ENCODE results near the gene CDON. TPM values are rescaled to one million over a fixed set of nuclear protein-coding genes. Genes with fewer than 3 reads are reported as not detected.

CDON gene
- total RNA-seq, 2 donors from 2014 or later = 5.6 to 7.3 TPM

- DNase-seq (no peak), ATAC-seq (no peak)
- Histone ChIP-seq H3K4me3 (no peak overlapping the region), H3K4me1 (peaks cover 16% of the 10 kb centered on the region), H3K9me3 (no peaks in the 10 kb centered on the region), H3K36me3 (replicated peaks in 1 of 2; ENCODE audit: insufficient read depth in 1 of 2, low read depth in 2 of 2) (no peaks in the 10 kb centered on the region), H3K27ac (no peak overlapping the region), H3K27me3 (peaks cover 0 to 8% of the 10 kb centered on the region in 2 donors)
- intact Hi-C loops (cut with DNase I) = loop anchor here (10.0 kb wide), 1 partner anchor 115 kb away; no protein-coding TSS in a partner anchor
- TF ChIP-seq CTCF (IDR thresholded peaks at IDR 0.05) (no peak), POLR2A (IDR thresholded peaks at IDR 0.05) (no peak)
- WGBS, 2 donors = 56 to 67% methylated on average over 5 to 9 of the region's 9 CpGs
Measured at GRCh38 chr11:125929445-125930075, 133.1 kb downstream of the CDON start.

GRCh38 chr11:125926682-125927081 is 136.0 kb downstream of the CDON start:
- peaks cover 12% of the 10 kb centered on the region for H3K4me1 ChIP-seq
- intact Hi-C loops (cut with DNase I) = loop anchor here (10.0 kb wide), 1 partner anchor 118 kb away; no protein-coding TSS in a partner anchor
- peaks cover 0 to 8% of the 10 kb centered on the region in 2 donors for H3K27me3 ChIP-seq
- DNase-seq (no peak), ATAC-seq (no peak)
- H3K27ac ChIP-seq = no peak overlapping the region
- WGBS, 2 donors = 79 to 84% methylated on average over 12 of the region's 12 CpGs
- TF ChIP-seq CTCF (IDR thresholded peaks at IDR 0.05) (no peak), POLR2A (IDR thresholded peaks at IDR 0.05) (no peak)
- no peaks in the 10 kb centered on the region for H3K9me3 ChIP-seq
- H3K36me3 ChIP-seq (replicated peaks in 1 of 2; ENCODE audit: insufficient read depth in 1 of 2, low read depth in 2 of 2) = no peaks in the 10 kb centered on the region
- no peak overlapping the region for H3K4me3 ChIP-seq

GRCh38 chr11:125925804-125926203 is 136.9 kb downstream of the CDON start:
- Histone ChIP-seq H3K4me1 (peaks cover 11% of the 10 kb centered on the region), H3K27me3 (peaks cover 0 to 8% of the 10 kb centered on the region in 2 donors), H3K36me3 (replicated peaks in 1 of 2; ENCODE audit: insufficient read depth in 1 of 2, low read depth in 2 of 2) (no peaks in the 10 kb centered on the region), H3K27ac (no peak overlapping the region), H3K4me3 (no peak overlapping the region), H3K9me3 (no peaks in the 10 kb centered on the region)
- intact Hi-C loops (cut with DNase I) = loop anchor here (10.0 kb wide), 1 partner anchor 119 kb away; no protein-coding TSS in a partner anchor
- ATAC-seq (no peak), DNase-seq (no peak)
- 52 to 65% methylated on average over 3 of the region's 3 CpGs for WGBS, 2 donors
- no peak for TF ChIP-seq POLR2A (IDR thresholded peaks at IDR 0.05)
- no peak for TF ChIP-seq CTCF (IDR thresholded peaks at IDR 0.05)

GRCh38 chr11:125925247-125925740 is 137.4 kb downstream of the CDON start:
- DNase-seq = peak in 3 of 4 donors; percentile 34 to 51 (median 38)
- peak; percentile 63 for ATAC-seq
- no peaks in the 10 kb centered on the region for H3K36me3 ChIP-seq (replicated peaks in 1 of 2; ENCODE audit: insufficient read depth in 1 of 2, low read depth in 2 of 2)
- 20 to 25% methylated on average over 6 of the region's 6 CpGs for whole genome bisulfite sequencing, 2 donors
- peaks cover 11% of the 10 kb centered on the region for H3K4me1 ChIP-seq
- intact Hi-C loops (cut with DNase I) = loop anchor here (10.0 kb wide), 1 partner anchor 120 kb away; no protein-coding TSS in a partner anchor
- no peak for TF ChIP-seq CTCF (IDR thresholded peaks at IDR 0.05)
- no peak for TF ChIP-seq POLR2A (IDR thresholded peaks at IDR 0.05)
- H3K27me3 ChIP-seq = peaks cover 0 to 8% of the 10 kb centered on the region in 2 donors
- H3K27ac ChIP-seq = no peak overlapping the region
- no peak overlapping the region for H3K4me3 ChIP-seq
- no peaks in the 10 kb centered on the region for H3K9me3 ChIP-seq

Measured in body of pancreas (tissue), 4 donors.